ENCODE data around the gene PTCD2.
A peak's percentile ranks its signal among the peaks of the same experiment; 100 is the strongest.

The PTCD2 gene

GRCh38 chr5:72280581-72281069 lies 39.5 kb upstream of the PTCD2 start (continued):
- TF ChIP-seq TCF4 (CRISPR knock-in tag; IDR thresholded peaks at IDR 0.05; ENCODE audit: borderline replicate concordance) (peak; percentile 73), CSDC2 (CRISPR knock-in tag; IDR thresholded peaks at IDR 0.05) (no peak)

- peak; percentile 8 for ATAC-seq
- TF ChIP-seq ZFP30 (CRISPR knock-in tag; IDR thresholded peaks at IDR 0.05), result no peak
- TF ChIP-seq RARB (CRISPR knock-in tag; IDR thresholded peaks at IDR 0.05), result no peak
- TF ChIP-seq TCF4 (CRISPR knock-in tag; IDR thresholded peaks at IDR 0.05; ENCODE audit: borderline replicate concordance), result no peak
- no peak for TF ChIP-seq ZNF70 (CRISPR knock-in tag; IDR thresholded peaks at IDR 0.05)
- no peak for TF ChIP-seq TSHZ2 (CRISPR knock-in tag; IDR thresholded peaks at IDR 0.05)
- TF ChIP-seq, protein P1, sequence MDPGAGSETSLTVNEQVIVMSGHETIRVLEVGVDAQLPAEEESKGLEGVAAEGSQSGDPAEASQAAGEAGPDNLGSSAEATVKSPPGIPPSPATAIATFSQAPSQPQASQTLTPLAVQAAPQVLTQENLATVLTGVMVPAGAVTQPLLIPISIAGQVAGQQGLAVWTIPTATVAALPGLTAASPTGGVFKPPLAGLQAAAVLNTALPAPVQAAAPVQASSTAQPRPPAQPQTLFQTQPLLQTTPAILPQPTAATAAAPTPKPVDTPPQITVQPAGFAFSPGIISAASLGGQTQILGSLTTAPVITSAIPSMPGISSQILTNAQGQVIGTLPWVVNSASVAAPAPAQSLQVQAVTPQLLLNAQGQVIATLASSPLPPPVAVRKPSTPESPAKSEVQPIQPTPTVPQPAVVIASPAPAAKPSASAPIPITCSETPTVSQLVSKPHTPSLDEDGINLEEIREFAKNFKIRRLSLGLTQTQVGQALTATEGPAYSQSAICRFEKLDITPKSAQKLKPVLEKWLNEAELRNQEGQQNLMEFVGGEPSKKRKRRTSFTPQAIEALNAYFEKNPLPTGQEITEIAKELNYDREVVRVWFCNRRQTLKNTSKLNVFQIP (CRISPR knock-in tag; IDR thresholded peaks at IDR 0.05; ENCODE audit: borderline replicate concordance, low read depth), result no peak
- no peak for TF ChIP-seq ESRRG (CRISPR knock-in tag; IDR thresholded peaks at IDR 0.05)
Observed at GRCh38 chr5:72281430-72281763, 38.8 kb upstream of the PTCD2 start.

GRCh38 chr5:72281764-72282499 lies 38.2 kb upstream of the PTCD2 start:
- ATAC-seq, result peak; percentile 85
- no peak for TF ChIP-seq ZNF565 (CRISPR knock-in tag; conservative IDR thresholded peaks at IDR 0.05; ENCODE audit: low read depth)
- no peak for TF ChIP-seq ZFP3 (CRISPR knock-in tag; IDR thresholded peaks at IDR 0.05)
- no peak for TF ChIP-seq GLIS3 (CRISPR knock-in tag; IDR thresholded peaks at IDR 0.05)
- no peak for TF ChIP-seq PPARA (CRISPR knock-in tag; IDR thresholded peaks at IDR 0.05; ENCODE audit: borderline replicate concordance)
- peak; percentile 77 for TF ChIP-seq TSHZ2 (CRISPR knock-in tag; IDR thresholded peaks at IDR 0.05)
- TF ChIP-seq ZFP30 (CRISPR knock-in tag; IDR thresholded peaks at IDR 0.05), result no peak
- no peak for TF ChIP-seq ZNF70 (CRISPR knock-in tag; IDR thresholded peaks at IDR 0.05)
- TF ChIP-seq, protein P1 (CRISPR knock-in tag; IDR thresholded peaks at IDR 0.05; ENCODE audit: borderline replicate concordance, low read depth), result peak; percentile 77; the same call in 1 of the 2 replicates
- TF ChIP-seq SNAI2 (CRISPR knock-in tag; IDR thresholded peaks at IDR 0.05), result peak; percentile 71; the same call in 1 of the 2 replicates
- no peak for TF ChIP-seq RARB (CRISPR knock-in tag; IDR thresholded peaks at IDR 0.05)
- TF ChIP-seq CSRNP3 (CRISPR knock-in tag; IDR thresholded peaks at IDR 0.05), result no peak
- 0 out of 2 replicates have a peak, but pooled peaks have one; percentile 35 for TF ChIP-seq CSDC2 (CRISPR knock-in tag; IDR thresholded peaks at IDR 0.05)
- TF ChIP-seq OSR1 (CRISPR knock-in tag; IDR thresholded peaks at IDR 0.05), result no peak
- no peak for TF ChIP-seq ZC3H10 (CRISPR knock-in tag; IDR thresholded peaks at IDR 0.05)
- no peak for TF ChIP-seq TOX (CRISPR knock-in tag; IDR thresholded peaks at IDR 0.05; ENCODE audit: borderline replicate concordance)
- TF ChIP-seq ISL1 (CRISPR knock-in tag; IDR thresholded peaks at IDR 0.05), result peak; percentile 89
- no peak for TF ChIP-seq ZNF8 (CRISPR knock-in tag; IDR thresholded peaks at IDR 0.05)
- no peak for TF ChIP-seq ARNTL (CRISPR knock-in tag; IDR thresholded peaks at IDR 0.05; ENCODE audit: borderline replicate concordance, low read depth)
- TF ChIP-seq, protein P2, sequence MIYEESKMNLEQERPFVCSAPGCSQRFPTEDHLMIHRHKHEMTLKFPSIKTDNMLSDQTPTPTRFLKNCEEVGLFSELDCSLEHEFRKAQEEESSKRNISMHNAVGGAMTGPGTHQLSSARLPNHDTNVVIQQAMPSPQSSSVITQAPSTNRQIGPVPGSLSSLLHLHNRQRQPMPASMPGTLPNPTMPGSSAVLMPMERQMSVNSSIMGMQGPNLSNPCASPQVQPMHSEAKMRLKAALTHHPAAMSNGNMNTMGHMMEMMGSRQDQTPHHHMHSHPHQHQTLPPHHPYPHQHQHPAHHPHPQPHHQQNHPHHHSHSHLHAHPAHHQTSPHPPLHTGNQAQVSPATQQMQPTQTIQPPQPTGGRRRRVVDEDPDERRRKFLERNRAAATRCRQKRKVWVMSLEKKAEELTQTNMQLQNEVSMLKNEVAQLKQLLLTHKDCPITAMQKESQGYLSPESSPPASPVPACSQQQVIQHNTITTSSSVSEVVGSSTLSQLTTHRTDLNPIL (CRISPR knock-in tag; IDR thresholded peaks at IDR 0.05; ENCODE audit: low read depth), result peak; percentile 63
- TF ChIP-seq TCF4 (CRISPR knock-in tag; IDR thresholded peaks at IDR 0.05; ENCODE audit: borderline replicate concordance), result peak; percentile 82
- TF ChIP-seq, protein P3, sequence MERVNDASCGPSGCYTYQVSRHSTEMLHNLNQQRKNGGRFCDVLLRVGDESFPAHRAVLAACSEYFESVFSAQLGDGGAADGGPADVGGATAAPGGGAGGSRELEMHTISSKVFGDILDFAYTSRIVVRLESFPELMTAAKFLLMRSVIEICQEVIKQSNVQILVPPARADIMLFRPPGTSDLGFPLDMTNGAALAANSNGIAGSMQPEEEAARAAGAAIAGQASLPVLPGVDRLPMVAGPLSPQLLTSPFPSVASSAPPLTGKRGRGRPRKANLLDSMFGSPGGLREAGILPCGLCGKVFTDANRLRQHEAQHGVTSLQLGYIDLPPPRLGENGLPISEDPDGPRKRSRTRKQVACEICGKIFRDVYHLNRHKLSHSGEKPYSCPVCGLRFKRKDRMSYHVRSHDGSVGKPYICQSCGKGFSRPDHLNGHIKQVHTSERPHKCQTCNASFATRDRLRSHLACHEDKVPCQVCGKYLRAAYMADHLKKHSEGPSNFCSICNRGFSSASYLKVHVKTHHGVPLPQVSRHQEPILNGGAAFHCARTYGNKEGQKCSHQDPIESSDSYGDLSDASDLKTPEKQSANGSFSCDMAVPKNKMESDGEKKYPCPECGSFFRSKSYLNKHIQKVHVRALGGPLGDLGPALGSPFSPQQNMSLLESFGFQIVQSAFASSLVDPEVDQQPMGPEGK (CRISPR knock-in tag; IDR thresholded peaks at IDR 0.05; ENCODE audit: borderline replicate concordance), result 0 out of 2 replicates have a peak, but pooled peaks have one; percentile 28
- no peak for TF ChIP-seq BACH2 (CRISPR knock-in tag; IDR thresholded peaks at IDR 0.05; ENCODE audit: borderline replicate concordance)
- TF ChIP-seq ESRRG (CRISPR knock-in tag; IDR thresholded peaks at IDR 0.05), result no peak
